Medulla oblongata (tissue), 1 donor: Measurements from ENCODE around the gene OSGIN1.

Experiments
- DNase-seq: peaks from one replicate; pipeline ENCODE4 v3.0.0-alpha.2; 2015; ENCODE audit errors: extremely low spot score

Gene OSGIN1

DNA sequence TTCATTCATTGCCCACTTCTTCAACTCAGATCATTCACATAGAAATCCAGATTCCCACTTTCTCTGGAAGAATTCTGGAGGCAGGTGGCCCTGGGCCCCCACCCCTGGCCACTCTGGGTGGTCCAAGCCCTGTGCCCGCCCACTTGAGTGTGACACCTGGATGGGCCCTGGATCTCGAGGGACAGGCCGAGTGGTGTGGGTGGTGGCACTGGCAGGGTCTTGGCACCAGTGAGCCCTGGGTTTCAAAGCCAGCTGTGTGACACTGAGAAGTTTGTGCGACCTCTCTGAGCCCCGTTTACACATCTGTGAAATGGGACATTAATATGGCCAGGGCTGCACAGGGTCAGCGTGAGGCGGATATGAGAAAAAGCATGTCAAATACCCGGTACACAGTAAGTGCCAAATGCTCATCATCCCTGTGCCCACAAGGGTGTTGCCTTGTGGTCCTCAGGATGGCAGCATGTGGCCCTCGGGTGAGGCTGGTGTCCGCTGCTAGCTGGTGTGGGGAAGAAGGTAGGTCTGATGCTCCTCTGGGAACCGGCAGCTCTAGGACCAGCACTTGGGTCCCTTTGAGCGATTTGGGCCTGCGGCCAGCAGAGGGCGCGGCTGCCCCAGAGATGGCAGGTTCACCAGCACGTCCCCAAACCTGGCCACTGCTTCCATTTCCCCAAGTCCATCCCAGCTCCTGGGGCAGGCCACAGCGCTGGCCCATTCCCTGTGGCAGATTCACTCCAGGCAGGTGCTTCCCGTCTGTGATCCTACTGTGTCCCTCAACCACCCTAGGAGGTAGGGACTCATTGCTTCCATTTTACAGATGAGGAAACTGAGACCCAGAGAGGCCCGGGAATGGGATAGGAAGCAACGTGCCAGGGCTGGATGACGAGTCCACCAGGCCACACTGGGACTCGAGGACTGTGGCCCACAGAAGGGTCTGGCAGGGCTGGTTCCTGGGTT, 3.6 kb downstream of the OSGIN1 start:
- DNase-seq: peak; percentile 77

DNA sequence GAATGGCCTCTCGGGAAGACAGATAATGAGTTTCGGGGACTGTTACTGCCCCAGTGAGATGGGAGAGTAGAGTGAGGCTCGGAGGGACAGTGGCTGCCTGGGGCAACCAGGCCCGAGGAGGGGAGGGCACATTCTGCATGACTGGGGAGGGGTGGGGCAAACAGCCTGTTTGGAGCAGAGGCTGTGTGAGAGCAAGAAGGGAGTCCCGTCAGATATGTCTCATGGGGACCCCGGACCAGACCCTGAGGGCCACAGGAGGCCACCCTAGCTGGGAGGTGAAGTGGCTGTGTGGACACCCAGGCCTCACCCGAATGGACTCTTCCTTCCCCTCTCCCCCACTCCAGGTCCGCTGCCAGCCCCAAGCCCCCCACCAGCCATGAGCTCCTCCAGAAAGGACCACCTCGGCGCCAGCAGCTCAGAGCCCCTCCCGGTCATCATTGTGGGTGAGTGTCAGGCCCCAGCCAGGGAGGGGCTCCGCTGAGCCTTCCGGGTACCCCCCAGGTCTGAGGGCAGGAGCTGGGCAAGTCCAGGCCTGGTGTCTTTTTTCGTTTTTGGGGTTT, 4.3 kb downstream of the OSGIN1 start:
- DNase-seq: no peak

DNA sequence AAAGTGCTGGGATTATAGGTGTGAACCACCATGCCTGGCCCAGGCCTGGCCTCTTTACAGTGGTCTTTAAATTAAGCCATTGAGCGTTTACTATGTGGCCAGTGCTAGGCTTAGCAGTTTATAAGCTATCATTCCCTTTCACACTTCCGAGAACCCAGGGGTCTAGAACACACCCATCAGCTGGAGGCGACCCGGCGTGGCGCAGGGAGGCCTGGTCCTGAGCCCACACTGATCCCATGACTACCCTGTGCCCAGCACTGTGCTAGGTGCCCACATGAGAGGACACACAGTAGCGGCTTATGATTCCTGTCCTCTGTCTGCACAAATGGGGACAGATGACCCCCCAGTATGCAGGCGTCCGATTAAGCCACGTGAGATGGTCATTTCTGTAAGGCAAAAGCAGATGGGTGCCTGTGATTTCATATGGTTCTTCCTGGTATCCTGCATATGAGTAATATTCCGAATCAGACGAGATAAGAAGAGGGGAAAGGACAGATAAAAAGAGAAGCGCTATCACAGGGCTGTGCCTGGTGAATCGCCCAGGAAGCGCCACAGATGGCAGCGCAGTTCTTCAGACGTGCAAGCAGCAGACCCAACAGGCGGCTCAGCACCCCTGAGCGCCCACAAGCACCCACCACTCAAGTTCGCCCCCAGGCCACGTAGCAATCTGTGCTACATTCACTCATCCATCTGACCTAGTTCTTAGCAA, 5.3 kb downstream of the OSGIN1 start:
- DNase-seq: no peak

DNA sequence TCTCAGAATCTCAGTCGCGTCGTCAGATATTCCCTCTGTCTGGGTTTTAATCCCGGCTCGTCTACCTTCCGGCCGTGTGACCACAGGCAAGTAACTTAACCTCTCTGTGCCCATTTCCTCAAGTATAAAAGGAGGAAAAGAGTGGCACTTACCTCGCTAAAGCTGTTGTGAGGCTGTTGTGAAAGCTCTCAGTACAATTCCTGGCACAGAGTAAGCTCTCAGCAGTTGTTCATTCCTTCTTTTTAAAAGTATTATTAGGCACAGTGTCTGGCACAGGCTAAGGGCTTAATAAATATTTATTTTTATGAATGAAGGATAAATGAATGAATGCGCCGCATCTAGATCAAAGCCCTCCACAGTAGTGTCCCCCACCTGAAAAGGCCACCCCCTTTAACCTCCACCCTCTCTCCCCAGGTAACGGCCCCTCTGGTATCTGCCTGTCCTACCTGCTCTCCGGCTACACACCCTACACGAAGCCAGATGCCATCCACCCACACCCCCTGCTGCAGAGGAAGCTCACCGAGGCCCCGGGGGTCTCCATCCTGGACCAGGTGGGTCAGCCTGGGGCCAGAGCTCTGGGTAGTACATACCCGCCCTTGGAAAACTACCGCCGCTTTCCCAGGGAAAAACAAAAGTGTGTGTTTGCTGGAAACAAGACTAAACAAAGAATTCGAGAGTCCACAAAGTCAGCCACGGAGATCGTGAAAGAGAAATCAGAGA, 6.0 kb downstream of the OSGIN1 start:
- no peak for DNase-seq

DNA sequence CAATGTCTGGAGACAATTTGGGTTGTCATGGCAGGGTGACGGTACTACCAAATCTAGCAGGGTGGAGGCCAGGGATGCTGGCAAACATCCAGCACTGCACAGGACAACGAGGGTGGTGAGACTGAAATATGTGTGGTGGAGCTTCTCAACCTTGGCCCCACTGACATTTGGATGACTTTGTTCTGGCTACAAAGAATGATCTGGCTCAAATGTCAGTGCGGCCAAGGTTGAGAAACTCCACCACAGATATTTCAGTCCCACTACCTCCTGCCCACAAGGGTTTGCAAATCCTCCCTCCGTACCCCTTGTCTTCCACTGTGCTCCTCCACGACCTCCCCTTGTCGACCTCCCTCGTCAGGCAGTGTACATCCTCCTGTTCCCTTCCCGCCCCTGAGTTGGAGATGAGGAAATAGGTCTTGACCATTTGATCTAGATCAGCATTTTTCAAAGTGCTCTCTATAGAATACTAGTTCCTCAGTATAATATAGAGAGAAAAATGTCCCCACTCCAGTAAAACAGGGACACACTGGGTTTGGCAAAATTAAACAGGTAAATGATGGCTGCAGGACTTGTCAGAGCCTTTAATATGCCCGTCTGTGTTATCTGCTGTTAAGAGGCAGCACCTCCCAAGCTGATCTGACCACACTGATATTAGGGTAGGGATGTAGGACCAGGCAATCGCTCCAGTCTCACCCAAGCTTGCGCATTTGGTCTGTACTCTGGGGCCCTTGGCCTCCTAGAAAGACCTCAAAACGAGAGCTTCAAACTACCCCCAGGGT, 6.8 kb downstream of the OSGIN1 start:
- DNase-seq: no peak

DNA sequence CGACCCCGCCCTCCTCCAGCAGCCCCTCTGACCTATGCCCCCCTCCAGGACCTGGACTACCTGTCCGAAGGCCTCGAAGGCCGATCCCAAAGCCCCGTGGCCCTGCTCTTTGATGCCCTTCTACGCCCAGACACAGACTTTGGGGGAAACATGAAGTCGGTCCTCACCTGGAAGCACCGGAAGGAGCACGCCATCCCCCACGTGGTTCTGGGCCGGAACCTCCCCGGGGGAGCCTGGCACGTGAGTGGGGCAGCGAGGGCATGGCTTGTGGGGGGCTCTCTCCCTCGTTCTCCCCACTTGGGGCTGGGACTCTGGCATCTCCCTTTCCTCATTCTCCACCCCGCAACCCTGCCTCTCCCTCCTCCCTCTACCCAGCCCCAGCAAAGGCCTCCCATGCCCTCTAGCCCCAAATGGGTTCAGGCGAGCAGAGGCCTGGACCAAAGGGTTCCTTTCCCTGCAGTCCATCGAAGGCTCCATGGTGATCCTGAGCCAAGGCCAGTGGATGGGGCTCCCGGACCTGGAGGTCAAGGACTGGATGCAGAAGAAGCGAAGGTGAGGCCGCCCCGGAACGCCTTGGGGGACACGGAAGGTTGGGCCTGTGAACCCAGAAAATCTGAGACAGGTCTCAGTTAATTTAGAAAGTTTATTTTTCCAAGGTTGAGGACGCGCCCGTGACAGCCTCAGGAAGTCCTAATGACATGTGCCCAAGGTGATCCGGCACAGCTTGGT, 7.6 kb downstream of the OSGIN1 start:
- DNase-seq: no peak

DNA sequence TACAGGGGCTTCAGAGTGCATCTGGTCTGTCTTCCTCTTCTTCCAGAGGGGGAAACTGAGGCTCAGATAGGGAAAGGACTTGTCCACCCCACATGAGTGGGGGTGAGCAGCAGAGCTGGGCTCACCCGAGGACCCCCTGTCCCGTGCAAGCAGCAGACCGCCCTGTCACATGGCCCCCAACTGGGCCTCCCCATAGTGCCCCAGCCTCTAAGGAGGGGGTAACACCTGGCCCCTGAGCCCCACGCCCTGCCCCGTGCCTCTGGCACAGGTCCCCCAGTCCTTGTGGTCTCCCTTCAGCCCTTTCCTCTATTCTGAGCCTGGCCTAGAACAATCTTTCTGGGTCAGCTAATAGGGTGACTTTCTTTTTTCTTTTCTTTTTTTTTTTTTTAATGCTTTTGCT, 8.6 kb downstream of the OSGIN1 start:
- no peak for DNase-seq

DNA sequence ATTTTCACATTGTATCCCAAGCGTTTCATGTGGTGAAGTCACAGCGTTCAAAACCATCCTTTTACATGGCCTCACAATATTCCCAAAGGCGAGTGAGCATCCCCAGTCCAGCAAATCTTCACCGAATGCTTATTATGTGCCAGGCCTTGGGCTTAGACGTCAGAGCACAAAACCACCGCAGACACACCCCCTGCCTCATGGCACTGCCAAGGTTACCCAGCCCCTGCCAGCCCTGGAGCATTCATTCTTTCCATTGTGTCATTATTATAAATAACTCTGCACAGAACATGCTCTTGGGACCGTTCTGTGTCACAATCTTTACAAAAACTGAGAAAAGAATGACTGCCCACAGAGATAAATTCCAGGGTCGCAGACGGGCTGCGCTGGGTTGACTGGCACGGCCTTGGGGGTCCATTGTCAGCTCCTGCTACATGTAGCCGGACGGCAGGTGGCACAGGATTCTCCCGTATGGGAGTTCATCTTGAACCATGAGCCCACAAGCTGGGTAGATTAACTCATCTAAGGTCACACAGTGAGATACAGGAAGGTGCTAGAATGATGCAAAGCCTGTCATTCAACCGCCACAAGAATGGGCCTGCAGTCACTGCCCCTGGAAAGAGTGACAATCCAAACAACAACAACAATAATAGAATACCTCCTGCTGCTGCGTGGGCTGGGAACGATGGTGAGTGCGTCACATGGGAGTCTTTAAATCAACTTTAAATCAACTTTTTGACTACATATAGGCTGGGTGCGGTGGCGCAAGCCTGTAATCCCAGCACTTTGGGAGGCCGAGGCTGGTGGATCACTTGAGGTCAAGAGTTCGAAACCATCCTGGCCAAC, 10.5 kb downstream of the OSGIN1 start:
- no peak for DNase-seq

DNA sequence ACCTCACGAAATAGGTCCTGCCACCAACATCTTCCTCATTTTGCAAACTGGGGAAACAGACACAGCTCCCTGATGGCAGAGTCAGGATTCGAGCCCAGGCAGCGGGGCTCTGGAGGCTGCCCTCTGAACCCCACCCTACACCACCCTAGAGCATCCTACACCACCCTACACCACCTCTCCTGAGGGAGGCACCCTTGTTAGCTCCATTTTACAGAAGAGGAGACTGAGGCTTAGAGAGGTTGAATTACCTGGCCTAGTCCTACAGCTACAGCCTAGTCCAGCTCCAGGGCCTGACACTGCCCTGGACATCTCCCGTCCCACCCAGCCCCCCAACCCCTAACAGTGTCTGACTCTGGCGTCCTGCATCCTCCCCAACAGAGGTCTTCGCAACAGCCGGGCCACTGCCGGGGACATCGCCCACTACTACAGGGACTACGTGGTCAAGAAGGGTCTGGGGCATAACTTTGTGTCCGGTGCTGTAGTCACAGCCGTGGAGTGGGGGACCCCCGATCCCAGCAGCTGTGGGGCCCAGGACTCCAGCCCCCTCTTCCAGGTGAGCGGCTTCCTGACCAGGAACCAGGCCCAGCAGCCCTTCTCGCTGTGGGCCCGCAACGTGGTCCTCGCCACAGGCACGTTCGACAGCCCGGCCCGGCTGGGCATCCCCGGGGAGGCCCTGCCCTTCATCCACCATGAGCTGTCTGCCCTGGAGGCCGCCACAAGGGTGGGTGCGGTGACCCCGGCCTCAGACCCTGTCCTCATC, 11.8 kb downstream of the OSGIN1 start:
- no peak for DNase-seq

DNA sequence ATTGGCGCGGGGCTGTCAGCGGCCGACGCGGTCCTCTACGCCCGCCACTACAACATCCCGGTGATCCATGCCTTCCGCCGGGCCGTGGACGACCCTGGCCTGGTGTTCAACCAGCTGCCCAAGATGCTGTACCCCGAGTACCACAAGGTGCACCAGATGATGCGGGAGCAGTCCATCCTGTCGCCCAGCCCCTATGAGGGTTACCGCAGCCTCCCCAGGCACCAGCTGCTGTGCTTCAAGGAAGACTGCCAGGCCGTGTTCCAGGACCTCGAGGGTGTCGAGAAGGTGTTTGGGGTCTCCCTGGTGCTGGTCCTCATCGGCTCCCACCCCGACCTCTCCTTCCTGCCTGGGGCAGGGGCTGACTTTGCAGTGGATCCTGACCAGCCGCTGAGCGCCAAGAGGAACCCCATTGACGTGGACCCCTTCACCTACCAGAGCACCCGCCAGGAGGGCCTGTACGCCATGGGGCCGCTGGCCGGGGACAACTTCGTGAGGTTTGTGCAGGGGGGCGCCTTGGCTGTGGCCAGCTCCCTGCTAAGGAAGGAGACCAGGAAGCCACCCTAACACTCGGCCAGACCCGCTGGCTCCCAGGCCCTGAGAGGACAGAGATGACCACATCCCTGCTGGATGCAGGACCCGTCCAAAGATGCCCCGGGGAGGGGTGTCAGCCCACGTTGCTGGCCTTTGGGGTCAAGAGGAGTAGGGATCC, 12.6 kb downstream of the OSGIN1 start:
- no peak for DNase-seq

DNA sequence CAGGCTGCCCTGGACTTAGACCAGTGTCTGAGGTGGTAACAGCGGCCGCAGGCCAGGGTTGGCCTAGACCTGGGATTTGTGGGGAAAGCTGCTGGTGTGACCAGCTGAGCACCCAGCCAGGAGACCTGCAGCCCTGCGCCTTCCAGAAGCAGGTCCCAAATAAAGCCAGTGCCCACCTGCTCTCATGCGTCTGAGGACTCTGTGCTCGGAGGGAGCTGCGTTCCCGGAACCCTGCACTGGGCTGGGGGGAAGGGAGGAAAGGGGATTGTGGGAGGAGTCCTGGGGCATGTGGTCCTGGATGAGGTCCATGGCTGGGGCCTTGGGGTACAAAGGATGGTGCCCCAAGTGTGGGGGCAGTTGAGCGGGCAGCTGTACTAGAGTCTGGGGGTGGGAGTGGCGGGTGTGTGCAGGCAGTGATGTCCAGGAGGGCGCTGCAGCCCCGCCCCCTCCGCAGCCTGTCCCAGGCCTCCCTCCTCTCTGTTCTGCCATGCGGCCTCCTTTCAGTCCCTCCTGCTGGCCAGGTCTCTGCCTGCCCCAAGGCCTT, 13.2 kb downstream of the OSGIN1 start:
- no peak for DNase-seq

DNA sequence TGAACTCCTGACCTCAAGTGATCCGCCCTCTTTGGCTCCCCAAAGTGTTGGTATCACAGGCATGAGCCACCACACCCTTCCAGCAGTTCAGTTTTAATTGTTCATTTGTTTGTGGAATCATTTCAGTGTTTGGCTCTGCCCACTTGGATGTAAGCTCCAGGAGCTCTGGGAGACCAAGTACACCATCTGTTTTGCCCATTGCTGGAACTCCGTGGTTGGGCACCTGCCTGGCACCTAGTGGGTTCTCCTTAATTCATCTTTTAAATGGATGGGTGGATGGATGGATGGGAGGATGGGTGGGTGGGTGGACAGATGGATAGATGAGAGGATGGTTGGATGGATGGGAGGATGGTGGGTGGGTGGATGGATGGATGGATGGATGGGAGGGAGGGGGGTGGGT, 14.1 kb downstream of the OSGIN1 start:
- DNase-seq: no peak

DNA sequence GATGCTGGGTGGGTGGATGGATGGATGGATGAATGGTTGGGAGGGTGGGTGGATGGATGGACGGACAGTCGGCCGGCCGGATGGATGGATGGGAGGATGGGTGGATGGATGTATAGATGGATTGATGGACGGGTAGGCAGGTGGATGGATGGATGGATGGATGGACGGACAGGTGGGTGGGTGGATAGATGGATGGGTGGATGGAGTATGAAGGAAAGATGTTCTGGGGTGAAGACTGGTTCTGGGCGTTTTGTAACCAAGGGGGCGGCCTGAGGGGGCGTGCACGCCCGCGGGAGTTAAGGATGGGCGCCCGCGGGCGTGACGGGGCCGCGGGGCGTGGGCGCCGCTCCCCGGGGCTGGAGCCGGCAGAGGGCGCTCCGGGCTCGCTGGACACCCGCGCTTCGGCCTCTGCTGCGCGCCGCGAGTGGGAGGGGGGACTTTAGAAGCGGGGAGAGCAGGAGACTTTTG, 14.8 kb downstream of the OSGIN1 start, which contains the start of gene NECAB2:
Gene NECAB2, plus strand, starts transcription at position 407 of the 468 bp plus-strand sequence. CDS start 405 bp downstream, outside the sequence.
- peak; percentile 40 for DNase-seq

DNA sequence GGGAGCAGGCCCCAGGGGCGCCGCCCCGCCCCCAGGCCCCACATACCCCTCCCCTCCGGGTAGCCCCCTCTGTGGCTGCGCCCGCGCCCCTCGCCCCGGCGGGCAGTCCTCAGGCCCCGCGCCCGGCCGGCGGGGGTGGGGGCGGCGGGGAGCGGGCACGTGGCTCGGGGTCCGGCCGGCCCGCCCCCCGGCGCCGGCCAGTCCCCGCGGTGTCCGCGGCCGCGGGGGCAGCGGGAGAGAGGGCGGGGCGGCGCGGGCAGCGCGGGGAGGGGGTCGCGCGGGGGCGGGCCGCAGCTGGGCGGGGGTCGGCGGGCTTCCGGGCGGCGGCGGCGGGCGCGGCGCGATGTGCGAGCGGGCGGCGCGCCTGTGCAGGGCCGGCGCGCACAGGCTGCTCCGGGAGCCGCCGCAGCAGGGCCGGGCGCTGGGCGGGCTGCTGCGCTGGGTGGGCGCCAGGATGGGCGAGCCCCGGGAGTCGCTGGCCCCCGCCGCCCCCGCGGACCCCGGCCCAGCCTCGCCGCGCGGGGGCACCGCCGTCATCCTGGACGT, 15.3 kb downstream of the OSGIN1 start:
- no peak for DNase-seq

DNA sequence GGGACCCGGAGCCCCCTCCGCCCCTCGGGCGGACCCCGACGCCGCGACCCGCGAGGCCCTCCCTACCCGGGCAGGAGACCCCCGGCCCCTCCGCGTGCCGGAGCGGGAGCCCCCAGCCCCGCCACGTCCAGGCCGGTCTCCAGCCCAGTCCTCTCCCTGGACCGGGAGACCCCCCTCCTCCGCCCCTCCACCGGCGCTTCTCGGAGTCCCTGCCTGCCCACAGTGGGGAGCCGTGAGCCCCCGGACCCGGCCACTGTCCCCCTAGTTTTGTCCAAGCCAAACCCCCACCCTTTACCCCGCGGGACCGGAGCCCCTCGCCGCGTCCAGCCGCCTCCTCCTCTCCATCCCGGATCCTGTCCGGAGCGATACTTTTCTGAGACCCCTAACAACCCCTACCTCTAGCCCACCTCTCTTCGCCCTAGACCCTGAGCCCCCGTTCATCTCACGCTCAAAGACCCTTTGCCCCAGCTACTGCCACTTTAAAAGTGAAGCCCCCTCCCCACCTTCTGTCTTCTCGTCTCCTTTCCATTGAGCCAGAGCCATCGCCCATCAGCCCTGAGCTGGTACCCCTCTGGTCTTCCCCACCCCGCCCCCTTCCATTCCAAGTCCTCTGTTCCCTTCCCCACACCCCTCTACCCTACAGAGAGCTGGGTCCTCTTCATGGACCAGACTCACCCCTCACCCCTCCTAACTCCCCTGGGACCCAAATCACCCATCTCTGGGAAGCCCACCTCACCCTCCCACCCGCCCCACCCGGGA, 16.0 kb downstream of the OSGIN1 start:
- no peak for DNase-seq

DNA sequence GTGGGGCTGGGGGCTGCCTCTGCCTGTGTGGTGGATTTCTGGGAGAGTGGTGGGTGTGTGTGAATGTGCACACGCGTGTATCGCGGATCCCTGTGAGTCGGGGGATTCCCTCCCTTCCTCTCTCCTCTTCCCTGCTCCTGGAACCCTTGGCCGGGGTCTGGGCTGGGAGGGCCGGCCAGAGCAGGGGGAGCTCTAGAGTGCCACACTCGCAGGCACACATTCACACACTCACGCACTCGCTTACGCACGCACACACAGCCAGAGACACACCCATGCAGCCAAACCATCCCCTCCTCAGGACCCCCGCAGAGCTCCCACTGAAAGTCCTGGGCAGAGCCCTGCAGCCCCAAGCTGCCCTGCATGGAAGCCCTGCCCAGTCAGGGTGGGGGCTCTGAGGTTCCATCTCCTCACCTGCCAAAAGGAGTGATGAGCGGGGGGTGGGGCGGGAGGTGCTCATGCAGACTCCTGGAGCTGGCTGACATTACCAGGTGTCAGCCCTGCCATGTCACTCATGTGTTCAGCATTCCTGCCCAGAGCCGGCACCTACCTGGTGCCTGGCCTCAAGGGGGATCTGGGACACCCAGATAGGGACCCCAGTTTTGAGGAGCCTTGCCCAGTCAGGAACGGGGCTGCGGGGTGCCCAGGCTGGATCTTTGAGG, 16.9 kb downstream of the OSGIN1 start:
- DNase-seq: no peak
